Measurements from ENCODE around the gene PAX5. TPM values are rescaled to one million over a fixed set of nuclear protein-coding genes. Genes with fewer than 3 reads are reported as not detected.

Gene PAX5
- total RNA-seq, 1 experiment from 2014 or later: not detected

DNA sequence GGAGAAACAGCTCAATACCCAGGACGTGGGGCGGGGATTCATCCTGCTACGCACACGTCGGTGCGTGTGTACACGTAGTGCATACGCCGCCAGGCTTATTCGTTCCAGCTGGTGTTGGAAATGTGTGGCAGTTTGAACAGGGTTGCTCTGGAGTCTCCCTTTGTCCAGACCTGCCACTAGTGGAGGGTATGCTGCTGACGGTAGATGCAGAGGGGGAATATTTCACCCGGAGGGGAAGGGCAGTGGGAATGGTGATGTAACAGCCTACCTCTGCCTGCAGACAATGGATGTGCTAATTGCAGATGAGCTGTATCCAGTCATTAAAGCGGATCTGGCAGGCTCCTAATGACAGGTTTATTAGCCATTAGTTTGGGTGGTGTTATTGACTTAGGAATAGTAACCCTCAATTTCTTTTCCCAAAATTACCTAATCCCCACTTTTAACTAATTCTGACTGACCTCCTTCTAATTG lies 142.7 kb downstream of the PAX5 start:
- Histone ChIP-seq H3K27me3 (ENCODE audit: insufficient read depth, low read depth) (peaks cover 47% of the 10 kb centered on the region), H3F3A (ENCODE audit: insufficient read depth, low read depth) (no peaks in the 10 kb centered on the region), H3K9me3 (ENCODE audit: insufficient read depth, low read depth) (no peaks in the 10 kb centered on the region), H3K4me3 (no peak overlapping the region), H3K27ac (no peak overlapping the region), H3K36me3 (ENCODE audit: low read depth) (no peaks in the 10 kb centered on the region), H3K4me1 (replicated peaks; ENCODE audit: insufficient read depth) (no peaks in the 10 kb centered on the region), H3K79me2 (ENCODE audit: low read depth) (no peaks in the 10 kb centered on the region), H3K4me2 (no peak overlapping the region), H4K20me1 (ENCODE audit: insufficient read depth) (no peaks in the 10 kb centered on the region), H3K9me2 (ENCODE audit: insufficient read depth) (no peaks in the 10 kb centered on the region), H2AFZ (no peak overlapping the region)
- CTCF ChIA-PET: interaction anchor here (0.6 kb wide), 1 partner anchor 67 kb away, joined by 5 read pairs; no protein-coding TSS in a partner anchor
- POLR2A ChIA-PET (ENCODE audit: unreplicated experiment): no interaction called here
- no peak for TF ChIP-seq EZH2 (IDR thresholded peaks at IDR 0.05; ENCODE audit: low read depth)
- no peak for TF ChIP-seq CTCF (conservative IDR thresholded peaks at IDR 0.05)
- intact Hi-C loops (cut with micrococcal nuclease; ENCODE audit: unreplicated experiment): no loop called here
- DNase-seq: no peak
- BruUV-seq (replicated peaks): no TSS peak

- Histone ChIP-seq H3K4me1 (replicated peaks; ENCODE audit: insufficient read depth) (no peaks in the 10 kb centered on the region), H3K36me3 (ENCODE audit: low read depth) (no peaks in the 10 kb centered on the region), H2AFZ (no peak overlapping the region), H3K27ac (no peak overlapping the region), H3K4me2 (no peak overlapping the region), H3K79me2 (ENCODE audit: low read depth) (no peaks in the 10 kb centered on the region), H4K20me1 (ENCODE audit: insufficient read depth) (no peaks in the 10 kb centered on the region), H3K27me3 (ENCODE audit: insufficient read depth, low read depth) (peaks cover 37% of the 10 kb centered on the region), H3K9me2 (ENCODE audit: insufficient read depth) (no peaks in the 10 kb centered on the region), H3K9me3 (ENCODE audit: insufficient read depth, low read depth) (no peaks in the 10 kb centered on the region), H3K4me3 (no peak overlapping the region), H3F3A (ENCODE audit: insufficient read depth, low read depth) (no peaks in the 10 kb centered on the region)
- no peak for DNase-seq
- TF ChIP-seq CTCF (conservative IDR thresholded peaks at IDR 0.05) (no peak), EZH2 (IDR thresholded peaks at IDR 0.05; ENCODE audit: low read depth) (no peak)
- intact Hi-C loops (cut with micrococcal nuclease; ENCODE audit: unreplicated experiment): no loop called here
- POLR2A ChIA-PET (ENCODE audit: unreplicated experiment): no interaction called here
- BruUV-seq (replicated peaks): no TSS peak
- CTCF ChIA-PET: no interaction called here
Measured at GRCh38 chr9:36889844-36890243, 144.2 kb downstream of the PAX5 start.

DNA sequence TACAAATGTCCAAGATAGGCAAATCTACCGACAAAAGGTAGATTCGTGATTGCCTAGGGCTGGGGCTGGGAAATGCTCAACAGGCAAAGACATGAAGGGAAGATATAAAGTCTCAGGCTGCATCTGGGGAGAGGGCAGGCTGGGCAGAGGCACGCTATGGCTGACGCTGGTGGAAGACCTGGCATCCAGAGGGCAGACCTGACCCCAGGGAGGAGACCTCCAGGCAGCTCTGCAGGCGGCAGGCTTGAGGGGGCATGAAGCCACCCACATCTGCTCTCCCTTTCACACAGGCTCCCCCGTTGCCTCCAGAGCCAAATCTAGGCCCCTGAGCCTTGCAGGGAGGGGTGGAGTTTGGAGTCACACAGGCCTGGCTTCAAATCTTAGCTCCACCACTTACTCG lies 145.5 kb downstream of the PAX5 start:
- POLR2A ChIA-PET (ENCODE audit: unreplicated experiment): no interaction called here
- DNase-seq: no peak

More for the DNA sequence above, 145.5 kb downstream of the PAX5 start:
- H3K4me3 ChIP-seq: no peak overlapping the region
- TF ChIP-seq CTCF (conservative IDR thresholded peaks at IDR 0.05): no peak
- no peak for TF ChIP-seq EZH2 (IDR thresholded peaks at IDR 0.05; ENCODE audit: low read depth)
- peaks cover 35% of the 10 kb centered on the region for H3K27me3 ChIP-seq (ENCODE audit: insufficient read depth, low read depth)
- no peaks in the 10 kb centered on the region for H3K4me1 ChIP-seq (replicated peaks; ENCODE audit: insufficient read depth)
- H3K27ac ChIP-seq: no peak overlapping the region
- H3K4me2 ChIP-seq: no peak overlapping the region
- intact Hi-C loops (cut with micrococcal nuclease; ENCODE audit: unreplicated experiment): no loop called here
- H3K9me3 ChIP-seq (ENCODE audit: insufficient read depth, low read depth): no peaks in the 10 kb centered on the region
- H4K20me1 ChIP-seq (ENCODE audit: insufficient read depth): no peaks in the 10 kb centered on the region
- H3K36me3 ChIP-seq (ENCODE audit: low read depth): no peaks in the 10 kb centered on the region
- BruUV-seq (replicated peaks): no TSS peak
- H3F3A ChIP-seq (ENCODE audit: insufficient read depth, low read depth): no peaks in the 10 kb centered on the region
- no peak overlapping the region for H2AFZ ChIP-seq
- CTCF ChIA-PET: no interaction called here
- no peaks in the 10 kb centered on the region for H3K79me2 ChIP-seq (ENCODE audit: low read depth)
- H3K9me2 ChIP-seq (ENCODE audit: insufficient read depth): no peaks in the 10 kb centered on the region
